Astrocyte (in vitro differentiated cells and primary cell): ENCODE data around the gene CCNE1.

Experiments used
- EZH2 ChIP-seq: IDR thresholded peaks from 2 replicates; pipeline ENCODE4 v1.6.1; 2012; ENCODE audit warnings: mild to moderate bottlenecking, low read length, inconsistent platforms; ENCODE audit not compliant: insufficient read depth
- TF ChIP-seq, protein P1 (sequence below): IDR thresholded peaks from 2 replicates; pipeline ENCODE4 v1.5.1; 2011; ENCODE audit warnings: low read depth, mild to moderate bottlenecking, inconsistent platforms, low read length, moderate library complexity; ENCODE audit not compliant: insufficient read depth

GRCh38 chr19:29779921-29780320 lies 31.9 kb upstream of the CCNE1 start:
- TF ChIP-seq EZH2, result no peak
- TF ChIP-seq, protein P1, sequence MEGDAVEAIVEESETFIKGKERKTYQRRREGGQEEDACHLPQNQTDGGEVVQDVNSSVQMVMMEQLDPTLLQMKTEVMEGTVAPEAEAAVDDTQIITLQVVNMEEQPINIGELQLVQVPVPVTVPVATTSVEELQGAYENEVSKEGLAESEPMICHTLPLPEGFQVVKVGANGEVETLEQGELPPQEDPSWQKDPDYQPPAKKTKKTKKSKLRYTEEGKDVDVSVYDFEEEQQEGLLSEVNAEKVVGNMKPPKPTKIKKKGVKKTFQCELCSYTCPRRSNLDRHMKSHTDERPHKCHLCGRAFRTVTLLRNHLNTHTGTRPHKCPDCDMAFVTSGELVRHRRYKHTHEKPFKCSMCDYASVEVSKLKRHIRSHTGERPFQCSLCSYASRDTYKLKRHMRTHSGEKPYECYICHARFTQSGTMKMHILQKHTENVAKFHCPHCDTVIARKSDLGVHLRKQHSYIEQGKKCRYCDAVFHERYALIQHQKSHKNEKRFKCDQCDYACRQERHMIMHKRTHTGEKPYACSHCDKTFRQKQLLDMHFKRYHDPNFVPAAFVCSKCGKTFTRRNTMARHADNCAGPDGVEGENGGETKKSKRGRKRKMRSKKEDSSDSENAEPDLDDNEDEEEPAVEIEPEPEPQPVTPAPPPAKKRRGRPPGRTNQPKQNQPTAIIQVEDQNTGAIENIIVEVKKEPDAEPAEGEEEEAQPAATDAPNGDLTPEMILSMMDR, result no peak
